Lung (tissue), 12 donors: ENCODE results near the gene ZNF771. TPM values are rescaled to one million over a fixed set of nuclear protein-coding genes. Genes with fewer than 3 reads are reported as not detected.
A peak's percentile ranks its signal among the peaks of the same experiment; 100 is the strongest.

ENCODE experiments used
- ATAC-seq: fragments of 200-7000 bp; cut with Tn5 transposase; one replicate; pipeline ENCODE4 v1.9.1; 2020; ENCODE audit warnings: moderate number of reproducible peaks; ENCODE audit not compliant: insufficient read depth, low FRiP score
- DNase-seq, 3 donors: peaks; one replicate each; pipeline ENCODE4 v3.0.0-alpha.2; 2013 to 2017
- H3K27ac ChIP-seq, 2 donors: one replicate each; pipeline ENCODE4 v1.5.1; 2013; ENCODE audit warnings: mild to moderate bottlenecking in 2 of 2, moderate library complexity in 2 of 2, control low read depth in 1 of 2, inconsistent platforms in 1 of 2, low read depth in 1 of 2, low read length in 1 of 2
- H3K27me3 ChIP-seq, 3 donors: one replicate each; pipeline ENCODE4 v1.5.1; 2013; ENCODE audit warnings: low read length in 2 of 3; ENCODE audit not compliant: control insufficient read depth in 3 of 3, insufficient read depth in 3 of 3
- H3K36me3 ChIP-seq, 4 donors: one replicate each; pipeline ENCODE4 v1.5.1; 2013; ENCODE audit warnings: low read length in 4 of 4, mild to moderate bottlenecking in 1 of 4, moderate library complexity in 1 of 4; ENCODE audit not compliant: control insufficient read depth in 4 of 4, insufficient read depth in 4 of 4
- H3K4me1 ChIP-seq, 5 donors: one replicate each; pipeline ENCODE4 v1.5.1; 2013; ENCODE audit warnings: low read length in 5 of 5, mild to moderate bottlenecking in 2 of 5, moderate library complexity in 1 of 5; ENCODE audit not compliant: control insufficient read depth in 5 of 5, insufficient read depth in 5 of 5
- H3K4me3 ChIP-seq: one replicate; pipeline ENCODE4 v1.5.1; 2013; ENCODE audit warnings: mild to moderate bottlenecking, control low read depth, moderate library complexity
- H3K9ac ChIP-seq, 2 donors: one replicate each; pipeline ENCODE4 v1.5.1; 2013; ENCODE audit warnings: low read length in 2 of 2, control low read depth in 1 of 2; ENCODE audit not compliant: insufficient read depth in 1 of 2
- H3K9me3 ChIP-seq, 4 donors: one replicate each; pipeline ENCODE4 v1.5.1; 2013; ENCODE audit warnings: low read length in 3 of 4, mild to moderate bottlenecking in 1 of 4, moderate library complexity in 1 of 4; ENCODE audit not compliant: control insufficient read depth in 4 of 4, insufficient read depth in 3 of 4
- WGBS, 2 donors: extraction: QIAGEN DNeasy Blood & Tissue Kit; methylation state at CpG; one replicate each; pipeline ENCODE4 v1.1.7; 2013; 5-methylcytosine and 5-hydroxymethylcytosine counted together
- polyA plus RNA-seq, 2 donors: library from polyadenylated mRNA; stranded (reverse); fragments of 200-250 nt; gene quantifications; one replicate each; pipeline ENCODE4 v1.2.1, GENCODE V29; 2013
- total RNA-seq, 2 donors: library from RNA; depleted of rRNA in 1 of 2; stranded (reverse); fragments of >200 nt in 1 of 2; gene quantifications; one replicate each; pipeline ENCODE4 v1.2.1, GENCODE V29; 2014 to 2021
- TF ChIP-seq, protein P1 (sequence below): IDR thresholded peaks from 2 replicates; pipeline ENCODE4 v1.5.1; 2012; ENCODE audit warnings: mild to moderate bottlenecking; ENCODE audit errors: control extremely low read depth, extremely low read depth
- donor health status: control.
- donor health status: control.
- donor health status: Bipolar disorder and iron deficiency.
- donor health status: healthy.
- donor health status: DM: yes; HTN: yes; CAD: no.

Gene ZNF771
- total and polyA plus RNA-seq, 4 donors, result 3.0 to 7.2 (median 4.3) TPM

GRCh38 chr16:30380803-30381208 is 26.6 kb upstream of the ZNF771 start:
- Histone ChIP-seq H3K9ac (no peak overlapping the region), H3K27ac (no peak overlapping the region), H3K27me3 (no peaks in the 10 kb centered on the region), H3K4me3 (no peak overlapping the region), H3K9me3 (no peaks in the 10 kb centered on the region), H3K4me1 (peaks cover 0 to 12% (median 5%) of the 10 kb centered on the region in 5 donors), H3K36me3 (no peaks in the 10 kb centered on the region)
- TF ChIP-seq, protein P1, sequence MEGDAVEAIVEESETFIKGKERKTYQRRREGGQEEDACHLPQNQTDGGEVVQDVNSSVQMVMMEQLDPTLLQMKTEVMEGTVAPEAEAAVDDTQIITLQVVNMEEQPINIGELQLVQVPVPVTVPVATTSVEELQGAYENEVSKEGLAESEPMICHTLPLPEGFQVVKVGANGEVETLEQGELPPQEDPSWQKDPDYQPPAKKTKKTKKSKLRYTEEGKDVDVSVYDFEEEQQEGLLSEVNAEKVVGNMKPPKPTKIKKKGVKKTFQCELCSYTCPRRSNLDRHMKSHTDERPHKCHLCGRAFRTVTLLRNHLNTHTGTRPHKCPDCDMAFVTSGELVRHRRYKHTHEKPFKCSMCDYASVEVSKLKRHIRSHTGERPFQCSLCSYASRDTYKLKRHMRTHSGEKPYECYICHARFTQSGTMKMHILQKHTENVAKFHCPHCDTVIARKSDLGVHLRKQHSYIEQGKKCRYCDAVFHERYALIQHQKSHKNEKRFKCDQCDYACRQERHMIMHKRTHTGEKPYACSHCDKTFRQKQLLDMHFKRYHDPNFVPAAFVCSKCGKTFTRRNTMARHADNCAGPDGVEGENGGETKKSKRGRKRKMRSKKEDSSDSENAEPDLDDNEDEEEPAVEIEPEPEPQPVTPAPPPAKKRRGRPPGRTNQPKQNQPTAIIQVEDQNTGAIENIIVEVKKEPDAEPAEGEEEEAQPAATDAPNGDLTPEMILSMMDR, result no peak
- no peak for DNase-seq
- ATAC-seq, result no peak
- WGBS, 2 donors, result 81 to 86% methylated on average over 6 of the region's 6 CpGs

DNA sequence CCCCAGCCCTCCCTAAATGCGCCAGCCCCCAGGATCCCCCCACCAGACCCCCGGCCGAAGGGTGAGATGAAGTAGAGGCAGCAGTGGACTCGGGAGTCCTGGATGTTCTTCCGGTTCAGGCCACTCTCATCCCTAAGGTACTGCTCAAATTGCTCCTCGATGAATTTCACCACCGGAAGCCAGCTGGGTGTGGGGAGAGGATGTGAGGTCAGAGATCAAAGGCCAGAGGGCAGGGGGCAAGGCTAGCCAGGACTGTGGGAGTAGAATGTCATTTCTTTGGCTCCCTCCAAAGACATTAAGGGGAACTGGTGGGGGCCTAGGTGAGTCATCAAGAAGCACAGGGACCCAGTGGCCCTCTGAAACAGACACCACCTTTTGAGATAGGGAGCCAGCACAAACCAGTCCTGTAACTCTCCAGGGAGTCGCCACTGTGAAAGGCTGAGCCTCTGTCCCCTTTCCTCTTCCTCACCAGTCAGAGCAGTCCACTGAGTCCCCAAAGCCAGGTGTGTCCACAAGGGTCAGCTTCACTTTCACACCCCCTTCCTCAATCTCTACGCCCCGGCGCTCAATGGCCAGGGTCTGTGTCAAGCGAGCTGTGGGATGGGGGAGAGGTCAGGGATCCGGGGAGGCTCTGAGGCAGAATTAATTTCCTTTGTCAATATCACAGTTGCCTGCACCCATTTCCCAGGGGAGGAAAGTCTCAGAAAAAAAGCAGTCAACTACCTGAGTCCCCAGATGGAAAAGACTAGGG is 25.9 kb upstream of the ZNF771 start:
- WGBS, 2 donors, result 74 to 88% methylated on average over 13 of the region's 13 CpGs
- TF ChIP-seq, protein P1, result no peak
- DNase-seq (no peak), ATAC-seq (no peak)
- Histone ChIP-seq H3K9ac (no peak overlapping the region), H3K27ac (peak overlapping the region in 1 of 2 donors; percentile 21), H3K4me3 (no peak overlapping the region), H3K36me3 (no peaks in the 10 kb centered on the region), H3K27me3 (no peaks in the 10 kb centered on the region), H3K4me1 (peaks cover 0 to 12% (median 5%) of the 10 kb centered on the region in 5 donors), H3K9me3 (no peaks in the 10 kb centered on the region)

- DNase-seq, result no peak
- Histone ChIP-seq H3K4me3 (no peak within 1 kb of the TSS), H3K4me1 (peaks cover 0 to 12% (median 3%) of the 10 kb centered on the region in 5 donors), H3K9me3 (no peaks in the 10 kb centered on the region), H3K27me3 (no peaks in the 10 kb centered on the region), H3K27ac (peak within 1 kb of the TSS in 1 of 2 donors; percentile 21), H3K9ac (no peak within 1 kb of the TSS), H3K36me3 (no peaks in the 10 kb centered on the region)
- no peak for ATAC-seq
- WGBS, 2 donors, result 31 to 46% methylated on average over 12 of the region's 12 CpGs
- TF ChIP-seq, protein P1, result no peak
Observed at GRCh38 chr16:30382111-30382881, 25.1 kb upstream of the ZNF771 start, which contains the start of gene SEPTIN1. SEPTIN1 (minus strand) TSS chr16:30382561; CDS start chr16:30382542, 19 bp downstream.
